A204.1 (cell line): Measurements from ENCODE around the gene BDH1.
"Not testable (repeated sequence)": the region's sequence is repeated elsewhere in the genome, so short reads cannot be mapped to it uniquely, and the experiment has no call there.

ENCODE experiments used
- FAIRE-seq: peaks from 2 replicates; lab custom pipeline; 2012; peaks lifted over from hg19 to GRCh38; lab: Jason Lieb, UNC

Gene BDH1

DNA sequence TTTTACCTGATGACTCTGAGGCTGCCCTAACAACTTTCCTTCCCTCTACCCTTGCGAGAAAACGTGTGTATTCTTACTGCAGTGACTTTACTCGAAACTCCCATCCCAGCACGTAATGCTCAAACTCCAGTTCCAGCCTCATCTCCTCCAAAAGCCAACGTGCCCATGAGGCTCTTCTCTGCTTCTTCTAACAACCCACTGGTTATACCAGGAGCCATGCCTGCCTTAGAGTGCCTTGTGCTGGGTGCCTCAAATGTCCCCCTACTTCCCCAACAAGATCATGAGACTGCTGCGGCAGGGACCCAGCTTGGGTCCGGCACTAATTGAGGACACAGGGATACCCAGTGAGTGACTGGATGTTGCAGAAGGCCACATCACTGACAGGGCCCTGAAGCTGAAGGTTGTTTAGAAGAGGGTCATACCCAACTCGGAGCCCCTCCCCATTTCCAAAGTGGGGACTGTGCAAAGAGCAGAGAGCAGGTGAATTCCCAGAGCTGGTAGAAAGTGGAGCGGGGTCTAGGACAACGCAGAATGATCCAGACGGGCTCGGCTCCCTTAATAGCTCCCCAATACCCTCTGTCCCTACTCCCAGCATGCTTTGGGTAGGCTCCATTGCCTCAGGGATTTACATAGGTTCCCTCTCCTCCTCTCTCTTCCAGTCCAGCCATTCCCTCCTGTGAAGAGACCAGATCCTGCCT, 71.4 kb downstream of the BDH1 start:
- no peak for FAIRE-seq

DNA sequence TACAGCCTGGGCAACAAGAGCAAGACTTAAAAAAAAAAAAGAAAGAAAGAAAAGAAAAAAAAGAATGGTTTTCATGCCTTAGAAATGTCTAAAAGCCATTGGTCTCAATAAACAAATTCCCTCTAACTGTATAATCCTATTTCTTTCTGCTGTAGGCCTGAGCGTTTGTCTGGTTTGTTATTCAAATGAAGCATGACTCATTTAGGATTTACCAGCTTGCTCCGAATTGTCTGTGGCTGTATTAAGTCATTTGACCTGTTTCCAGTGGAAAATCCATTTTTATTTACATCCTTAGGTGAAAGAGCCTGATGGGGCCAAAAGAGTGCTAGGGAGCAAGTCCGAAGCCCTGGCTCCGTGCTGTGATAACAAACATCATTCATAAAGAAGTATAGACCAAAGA, 73.8 kb downstream of the BDH1 start:
- no peak for FAIRE-seq

DNA sequence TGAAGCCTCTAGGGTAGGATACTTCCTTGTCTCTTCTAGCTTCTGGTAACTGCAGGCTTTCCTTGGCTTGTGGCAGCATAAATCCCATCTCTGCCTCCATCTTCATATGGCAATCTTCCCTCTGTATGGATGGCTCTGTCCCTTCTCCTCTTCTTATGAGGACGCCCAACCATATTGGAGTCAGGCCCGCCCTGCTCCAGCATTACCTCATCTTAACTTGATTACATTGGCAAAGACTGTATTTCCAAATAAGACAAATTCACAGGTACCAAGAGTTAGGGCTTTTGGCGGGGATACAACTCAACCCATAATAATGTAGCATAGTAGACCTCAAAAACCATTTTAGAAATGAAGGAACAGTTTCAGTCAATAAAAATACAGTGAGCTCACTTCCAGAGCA, 75.4 kb downstream of the BDH1 start:
- no peak for FAIRE-seq

GRCh38 chr3:197478746-197479668, 76.8 kb downstream of the BDH1 start:
- no peak for FAIRE-seq

DNA sequence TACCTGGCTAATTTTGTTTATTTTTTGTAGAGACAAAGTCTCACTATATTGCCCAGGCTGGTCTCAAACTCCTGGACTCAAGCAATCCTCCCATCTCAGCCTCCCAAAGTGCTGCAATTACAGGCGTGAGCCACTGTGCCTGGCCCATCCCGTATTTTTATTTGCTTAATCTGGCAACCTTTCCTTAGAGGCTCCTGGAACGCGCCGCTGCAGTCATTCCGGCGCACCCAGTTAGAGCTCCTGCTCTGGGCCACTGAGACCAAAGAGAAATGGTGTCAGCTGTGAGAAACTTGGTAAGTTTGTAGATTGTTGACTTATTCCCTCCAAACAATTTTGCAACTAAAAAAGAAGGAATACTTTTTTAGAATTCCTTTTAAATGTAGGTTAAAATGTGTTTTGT, 78.0 kb downstream of the BDH1 start:
- FAIRE-seq: not testable (repeated sequence)

- FAIRE-seq: no peak
These were observed 79.7 kb downstream of the BDH1 start for GRCh38 chr3:197475997-197476525.

GRCh38 chr3:197475514-197475913, 80.3 kb downstream of the BDH1 start:
- no peak for FAIRE-seq

GRCh38 chr3:197472151-197472550, 83.6 kb downstream of the BDH1 start:
- no peak for FAIRE-seq

GRCh38 chr3:197471221-197472010, 84.4 kb downstream of the BDH1 start:
- FAIRE-seq: no peak

- no peak for FAIRE-seq
These were observed 86.8 kb downstream of the BDH1 start for GRCh38 chr3:197468866-197469382.

DNA sequence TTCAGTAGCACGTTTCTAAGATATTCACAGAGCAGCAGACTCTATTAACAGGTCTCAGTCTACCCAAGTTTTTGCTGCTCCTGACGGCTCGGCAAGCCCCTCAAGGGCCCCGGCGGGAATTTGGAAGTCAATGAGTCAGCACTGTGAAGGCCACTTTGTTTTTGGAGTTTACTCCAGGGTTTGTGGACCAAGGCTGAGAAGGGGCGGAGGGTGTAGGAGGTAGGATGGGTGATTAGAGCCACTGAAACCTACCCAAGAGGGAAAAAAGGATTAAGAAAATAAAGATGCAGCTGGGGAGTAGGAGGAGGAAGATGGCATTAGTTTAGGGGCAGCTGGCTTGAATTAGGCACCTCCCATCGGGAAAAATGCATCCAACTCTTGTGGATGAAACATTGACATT, 87.6 kb downstream of the BDH1 start:
- no peak for FAIRE-seq

DNA sequence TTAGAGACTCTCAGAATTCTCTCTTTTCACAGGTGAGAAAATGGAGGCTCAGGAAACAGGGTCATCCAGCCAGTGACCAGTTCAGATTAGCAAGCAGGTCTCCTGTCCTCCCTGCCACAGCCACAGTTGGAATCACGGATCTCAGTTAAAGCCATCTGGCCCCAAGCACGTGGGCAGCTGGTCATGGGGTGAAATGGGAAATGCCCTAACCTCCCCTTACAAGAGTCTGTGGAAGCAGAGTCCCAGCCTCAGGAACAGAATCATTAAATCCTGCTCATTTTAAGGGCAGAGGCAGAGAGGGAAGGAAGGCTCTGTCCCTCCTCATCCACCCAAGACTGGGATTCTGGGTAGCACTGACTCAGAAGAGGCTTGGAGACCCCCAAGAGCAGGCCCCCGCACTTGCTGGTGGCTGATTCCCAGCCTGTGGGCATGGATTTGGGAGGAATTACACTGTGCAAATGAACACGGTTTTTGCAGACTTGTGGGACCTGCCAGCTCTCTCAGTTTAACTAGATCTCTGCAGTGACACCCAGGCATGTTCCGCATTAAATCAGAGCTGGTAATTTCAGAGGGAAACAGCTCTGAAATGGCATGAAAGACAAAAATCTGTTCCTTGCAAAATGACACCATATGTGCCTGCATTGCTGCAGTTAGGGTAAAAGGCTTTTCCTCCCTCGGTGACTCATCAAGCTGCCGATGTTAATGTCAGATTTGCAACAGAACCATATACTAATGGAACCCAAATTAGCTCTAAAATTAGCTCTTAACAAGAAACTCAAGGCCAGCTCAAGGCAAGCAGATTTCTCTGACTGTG, 89.0 kb downstream of the BDH1 start:
- no peak for FAIRE-seq

DNA sequence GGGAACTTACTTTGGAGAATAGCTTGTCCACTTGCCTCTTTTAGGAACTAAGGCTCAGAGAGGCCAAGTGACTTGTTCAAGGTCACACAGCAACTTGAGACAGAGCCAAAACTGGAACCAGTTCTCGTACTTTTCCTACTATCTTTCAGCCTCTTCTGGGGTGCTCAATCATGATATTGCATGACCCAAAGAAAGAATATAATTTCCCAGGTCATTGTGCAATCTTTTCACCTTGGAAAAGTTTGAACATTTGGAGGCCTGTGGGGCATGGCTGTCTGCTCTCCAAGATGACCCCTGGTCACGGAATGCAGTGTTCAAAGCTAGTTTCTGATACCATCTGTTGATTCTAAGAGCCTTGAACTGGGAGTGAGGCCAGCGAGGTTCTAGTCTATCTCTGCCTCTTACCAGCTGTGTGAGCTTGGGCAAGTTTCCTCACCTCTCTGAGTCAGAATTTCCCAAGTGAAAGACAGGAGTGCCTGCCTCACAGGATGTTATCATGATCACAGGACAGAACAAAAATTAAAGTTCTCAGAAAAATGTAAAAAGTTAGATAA, 89.7 kb downstream of the BDH1 start:
- FAIRE-seq: no peak

DNA sequence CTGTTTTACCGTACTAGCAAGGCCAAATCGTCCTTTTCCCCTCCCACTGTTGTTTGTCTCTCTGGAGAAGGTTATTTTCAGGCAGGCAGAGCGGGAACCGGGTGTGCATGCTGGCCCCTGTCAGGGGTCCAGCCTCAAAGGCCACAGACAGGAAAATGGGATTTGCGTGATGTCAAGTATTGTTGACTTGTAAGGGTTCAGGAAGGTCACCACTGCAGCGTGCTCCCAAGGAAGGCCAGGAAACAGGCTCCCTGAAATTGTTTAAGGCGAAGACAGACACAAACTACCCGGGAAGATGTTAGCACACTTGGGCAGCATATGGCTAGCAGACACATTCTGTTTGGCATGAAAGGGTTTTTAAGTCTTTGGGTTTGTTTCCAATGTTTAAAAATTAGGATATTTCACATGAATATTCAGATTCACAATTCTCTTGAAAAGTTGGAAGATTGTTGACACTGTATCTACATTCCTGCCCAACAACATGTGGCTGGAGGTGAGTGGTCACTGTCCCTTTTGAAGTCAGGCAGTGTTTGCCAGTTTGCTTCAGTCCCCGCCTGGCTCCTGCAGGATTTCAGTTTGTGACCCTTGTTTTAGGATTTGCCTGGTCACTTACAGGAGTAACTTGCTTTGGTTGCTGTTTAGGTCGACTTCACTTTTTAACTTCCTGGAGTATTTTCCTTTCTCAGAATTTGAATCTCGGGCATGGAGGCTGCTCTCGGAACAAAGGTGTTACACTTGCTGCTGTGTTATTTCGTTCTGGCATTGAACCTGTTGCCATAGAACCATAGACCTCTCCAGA, 90.4 kb downstream of the BDH1 start:
- FAIRE-seq: no peak

- FAIRE-seq: no peak
These were observed 91.0 kb downstream of the BDH1 start for GRCh38 chr3:197464794-197465193.

DNA sequence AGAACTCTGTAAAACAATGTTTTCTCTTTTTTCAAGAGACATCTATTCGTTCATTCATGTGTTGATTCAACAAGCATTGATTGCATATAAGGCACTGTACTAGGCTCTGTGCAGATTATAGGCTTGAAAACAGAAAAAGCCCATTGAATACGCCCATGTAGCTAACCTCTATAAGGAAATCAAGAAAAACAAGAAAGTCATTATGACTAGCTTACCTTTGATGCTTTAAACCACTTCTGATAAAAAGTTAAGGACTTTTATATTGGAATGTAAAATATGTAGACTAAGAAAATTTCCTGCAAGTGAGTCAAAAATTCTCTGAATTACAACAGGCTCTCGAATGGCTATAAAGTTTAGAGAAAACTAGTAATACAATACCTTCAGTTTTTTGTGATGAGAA, 92.5 kb downstream of the BDH1 start:
- no peak for FAIRE-seq

GRCh38 chr3:197462808-197463207, 93.0 kb downstream of the BDH1 start:
- FAIRE-seq: no peak

- no peak for FAIRE-seq
These were observed 95.1 kb downstream of the BDH1 start for GRCh38 chr3:197460639-197461038.

- FAIRE-seq: no peak
These were observed 95.8 kb downstream of the BDH1 start for GRCh38 chr3:197460002-197460401.
